SU-DHL-6 (cell line): Measurements from ENCODE around the gene SINHCAF.

Source experiments
- CTCF ChIP-seq: fragments of 200-600 bp; sonication (generic); IDR thresholded peaks from one replicate; pipeline ENCODE4 v1.5.1; 2017; ENCODE audit warnings: antibody characterized with exemption, mild to moderate bottlenecking, low read length, moderate library complexity; ENCODE audit not compliant: insufficient read depth, poor library complexity, severe bottlenecking
- EZH2phosphoT487 ChIP-seq: fragments of 200-600 bp; sonication (generic), shearing (Covaris generic); conservative IDR thresholded peaks from 2 replicates; pipeline ENCODE4 v1.6.1; 2018; ENCODE audit warnings: mild to moderate bottlenecking, antibody characterized with exemption, low read length, moderate library complexity, mixed read lengths

GRCh38 chr12:31277081-31277480 is 48.9 kb downstream of the SINHCAF start:
- TF ChIP-seq CTCF (no peak), EZH2phosphoT487 (no peak)
